SU-DHL-6 (cell line): ENCODE results near the gene CDK12.

Experiments
- H2AFZ ChIP-seq: fragments of 200-600 bp; sonication (generic); 2 replicates; pipeline ENCODE4 v1.6.1; 2014; ENCODE audit warnings: low read depth, mild to moderate bottlenecking, moderate library complexity, mixed read lengths, antibody characterized with exemption, low read length; ENCODE audit not compliant: severe bottlenecking
- H3F3A ChIP-seq: fragments of 200-600 bp; shearing (Covaris generic); 2 replicates; pipeline ENCODE4 v1.6.0; 2016; ENCODE audit warnings: antibody characterized with exemption, mild to moderate bottlenecking; ENCODE audit not compliant: insufficient read depth
- H3K27ac ChIP-seq: fragments of 200-600 bp; sonication (generic); 2 replicates; pipeline ENCODE4 v1.5.1; 2016; ENCODE audit warnings: low read depth, mild to moderate bottlenecking, low read length, moderate library complexity, mixed read lengths
- H3K27me3 ChIP-seq: fragments of 200-600 bp; sonication (generic), shearing (Covaris generic); 2 replicates; pipeline ENCODE4 v1.6.0; 2014; ENCODE audit warnings: mild to moderate bottlenecking, low read length
- H3K36me3 ChIP-seq: fragments of 200-600 bp; sonication (generic); 2 replicates; pipeline ENCODE4 v1.6.1; 2014; ENCODE audit warnings: mild to moderate bottlenecking, low read length, mixed read lengths
- H3K4me2 ChIP-seq: fragments of 300-600, 200-600 bp; shearing (Covaris generic), sonication (generic); 2 replicates; pipeline ENCODE4 v1.6.0; 2014; ENCODE audit warnings: low read length, low read depth, mild to moderate bottlenecking; ENCODE audit not compliant: poor library complexity, severe bottlenecking
- H3K4me3 ChIP-seq: fragments of 200-600 bp; sonication (generic); 2 replicates; pipeline ENCODE4 v1.5.1; 2014; ENCODE audit warnings: antibody characterized with exemption, low read length, mild to moderate bottlenecking, mixed read lengths; ENCODE audit not compliant: insufficient read depth, poor library complexity, severe bottlenecking
- H3K79me2 ChIP-seq: fragments of 200-600 bp; sonication (generic); 2 replicates; pipeline ENCODE4 v1.6.1; 2014; ENCODE audit warnings: mild to moderate bottlenecking, low read length, moderate library complexity; ENCODE audit not compliant: insufficient read depth
- H3K9ac ChIP-seq: fragments of 200-600 bp; sonication (generic); 2 replicates; pipeline ENCODE4 v1.7.0; 2014; ENCODE audit warnings: mild to moderate bottlenecking, low read length
- H3K9me2 ChIP-seq: fragments of 200-600 bp; sonication (generic); replicated peaks from 2 replicates; pipeline ENCODE4 v1.6.1; 2014; ENCODE audit warnings: low read length; ENCODE audit not compliant: insufficient read depth
- H3K9me3 ChIP-seq: fragments of 200-600 bp; sonication (generic); 2 replicates; pipeline ENCODE4 v1.6.1; 2014; ENCODE audit warnings: low read length, mixed read lengths; ENCODE audit not compliant: insufficient read depth
- H4K20me1 ChIP-seq: fragments of 200-600 bp; sonication (generic); 2 replicates; pipeline ENCODE4 v1.6.1; 2014; ENCODE audit warnings: low read depth, mild to moderate bottlenecking, antibody characterized with exemption, low read length, moderate library complexity, mixed read lengths
- EZH2phosphoT487 ChIP-seq: fragments of 200-600 bp; sonication (generic), shearing (Covaris generic); conservative IDR thresholded peaks from 2 replicates; pipeline ENCODE4 v1.6.1; 2018; ENCODE audit warnings: mild to moderate bottlenecking, antibody characterized with exemption, low read length, moderate library complexity, mixed read lengths
- TF ChIP-seq, protein P1 (sequence below): fragments of 200-600 bp; sonication (generic); IDR thresholded peaks from one replicate; pipeline ENCODE4 v1.5.1; 2017; ENCODE audit warnings: antibody characterized with exemption, mild to moderate bottlenecking, low read length, moderate library complexity; ENCODE audit not compliant: insufficient read depth, poor library complexity, severe bottlenecking

The CDK12 gene

DNA sequence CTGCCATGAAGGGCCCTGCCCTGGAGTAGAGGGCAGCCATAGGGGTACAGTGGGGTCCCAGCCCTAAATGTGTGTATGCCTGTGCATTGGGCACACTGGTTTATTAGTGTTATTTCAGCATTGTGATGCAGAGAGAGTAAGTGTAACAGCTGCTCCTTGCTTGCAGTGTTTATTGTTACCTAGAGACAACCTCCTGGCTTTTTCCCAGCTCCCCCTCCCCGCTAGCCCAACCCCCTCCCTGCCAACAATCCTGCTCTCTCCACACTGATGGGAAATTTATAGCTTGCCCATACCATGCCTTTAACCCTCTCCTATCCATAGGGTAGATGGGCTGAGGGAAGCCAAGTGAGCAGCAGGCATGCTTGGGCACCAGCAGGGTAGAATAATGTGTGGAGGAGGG is 95.1 kb downstream of the CDK12 start:
- Histone ChIP-seq H3K27me3 (no peaks in the 10 kb centered on the region), H3K4me3 (no peak overlapping the region), H3F3A (no peaks in the 10 kb centered on the region), H3K79me2 (no peaks in the 10 kb centered on the region), H4K20me1 (no peaks in the 10 kb centered on the region), H2AFZ (no peak overlapping the region), H3K4me2 (no peak overlapping the region), H3K36me3 (no peaks in the 10 kb centered on the region; the same call in 1 of the 2 replicates), H3K9me2 (no peaks in the 10 kb centered on the region), H3K27ac (no peak overlapping the region), H3K9ac (no peak overlapping the region), H3K9me3 (no peaks in the 10 kb centered on the region)
- TF ChIP-seq, protein P1, sequence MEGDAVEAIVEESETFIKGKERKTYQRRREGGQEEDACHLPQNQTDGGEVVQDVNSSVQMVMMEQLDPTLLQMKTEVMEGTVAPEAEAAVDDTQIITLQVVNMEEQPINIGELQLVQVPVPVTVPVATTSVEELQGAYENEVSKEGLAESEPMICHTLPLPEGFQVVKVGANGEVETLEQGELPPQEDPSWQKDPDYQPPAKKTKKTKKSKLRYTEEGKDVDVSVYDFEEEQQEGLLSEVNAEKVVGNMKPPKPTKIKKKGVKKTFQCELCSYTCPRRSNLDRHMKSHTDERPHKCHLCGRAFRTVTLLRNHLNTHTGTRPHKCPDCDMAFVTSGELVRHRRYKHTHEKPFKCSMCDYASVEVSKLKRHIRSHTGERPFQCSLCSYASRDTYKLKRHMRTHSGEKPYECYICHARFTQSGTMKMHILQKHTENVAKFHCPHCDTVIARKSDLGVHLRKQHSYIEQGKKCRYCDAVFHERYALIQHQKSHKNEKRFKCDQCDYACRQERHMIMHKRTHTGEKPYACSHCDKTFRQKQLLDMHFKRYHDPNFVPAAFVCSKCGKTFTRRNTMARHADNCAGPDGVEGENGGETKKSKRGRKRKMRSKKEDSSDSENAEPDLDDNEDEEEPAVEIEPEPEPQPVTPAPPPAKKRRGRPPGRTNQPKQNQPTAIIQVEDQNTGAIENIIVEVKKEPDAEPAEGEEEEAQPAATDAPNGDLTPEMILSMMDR, result no peak
- TF ChIP-seq EZH2phosphoT487, result no peak

DNA sequence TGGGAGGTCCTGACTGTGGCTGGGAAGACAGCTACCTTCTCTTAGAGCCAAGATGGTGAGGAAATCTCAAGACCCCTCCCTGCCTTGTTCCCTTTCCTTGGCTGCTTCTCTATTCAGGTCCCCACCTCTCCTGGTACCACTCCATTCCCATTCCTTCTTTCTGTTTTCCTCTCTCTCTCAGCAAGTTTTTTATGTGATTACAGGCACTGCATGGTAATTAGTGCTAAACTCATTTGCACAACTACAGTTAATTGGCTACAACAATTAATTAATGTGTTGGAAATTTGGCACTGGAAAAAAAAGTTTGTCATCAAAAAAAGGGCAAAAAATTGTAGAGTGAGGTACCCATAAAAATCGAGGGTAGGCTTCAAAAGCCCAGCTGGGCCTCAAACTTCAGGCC is 101.1 kb downstream of the CDK12 start:
- TF ChIP-seq, protein P1, result no peak
- no peak for TF ChIP-seq EZH2phosphoT487
- no peaks in the 10 kb centered on the region for H3K27me3 ChIP-seq
- H3K9me3 ChIP-seq, result no peaks in the 10 kb centered on the region
- no peaks in the 10 kb centered on the region; the same call in 1 of the 2 replicates for H3K36me3 ChIP-seq
- no peaks in the 10 kb centered on the region for H3F3A ChIP-seq
- H3K4me3 ChIP-seq, result no peak overlapping the region
- H4K20me1 ChIP-seq, result no peaks in the 10 kb centered on the region
- no peak overlapping the region for H2AFZ ChIP-seq
- H3K79me2 ChIP-seq, result no peaks in the 10 kb centered on the region
- H3K27ac ChIP-seq, result no peak overlapping the region
- H3K9ac ChIP-seq, result no peak overlapping the region
- H3K9me2 ChIP-seq, result no peaks in the 10 kb centered on the region
- no peak overlapping the region for H3K4me2 ChIP-seq

DNA sequence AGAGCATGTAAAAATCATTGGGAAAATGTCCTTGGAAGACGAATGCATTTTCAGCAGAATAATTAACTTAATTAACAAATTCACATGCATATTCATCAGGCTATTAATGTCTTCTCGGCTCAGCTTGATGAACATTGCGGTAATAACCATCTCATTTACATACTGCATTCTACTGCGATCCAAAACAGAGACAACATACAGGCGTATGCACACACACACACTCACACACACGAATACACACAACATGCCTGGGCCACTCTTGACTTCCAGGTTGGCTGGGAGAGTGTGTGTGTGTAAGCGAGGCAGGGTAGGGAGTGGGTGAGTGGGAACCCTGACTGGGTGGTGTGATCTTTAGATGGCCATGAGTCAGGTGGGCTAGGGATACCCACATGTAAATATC is 101.7 kb downstream of the CDK12 start:
- no peaks in the 10 kb centered on the region for H3F3A ChIP-seq
- no peak for TF ChIP-seq EZH2phosphoT487
- TF ChIP-seq, protein P1, result no peak
- H2AFZ ChIP-seq, result no peak overlapping the region
- H3K9ac ChIP-seq, result no peak overlapping the region
- no peak overlapping the region for H3K27ac ChIP-seq
- no peaks in the 10 kb centered on the region for H3K9me2 ChIP-seq
- H3K27me3 ChIP-seq, result no peaks in the 10 kb centered on the region
- H3K79me2 ChIP-seq, result no peaks in the 10 kb centered on the region
- no peaks in the 10 kb centered on the region; the same call in 1 of the 2 replicates for H3K36me3 ChIP-seq
- no peak overlapping the region for H3K4me3 ChIP-seq
- H3K4me2 ChIP-seq, result no peak overlapping the region
- no peaks in the 10 kb centered on the region for H4K20me1 ChIP-seq
- no peaks in the 10 kb centered on the region for H3K9me3 ChIP-seq
